HCEC 1CT (cell line): ENCODE results near the gene HIVEP3.
A peak's percentile ranks its signal among the peaks of the same experiment; 100 is the strongest.

ENCODE experiments used
- DNase-seq: peaks from one replicate; pipeline ENCODE4 v3.0.0-alpha.2; 2017

The HIVEP3 gene

GRCh38 chr1:41598325-41598724 lies 320.4 kb downstream of the HIVEP3 start:
- DNase-seq: no peak

- no peak for DNase-seq
Measured at GRCh38 chr1:41592451-41593125, 326.1 kb downstream of the HIVEP3 start.

GRCh38 chr1:41591891-41592290 lies 326.8 kb downstream of the HIVEP3 start:
- no peak for DNase-seq

- no peak for DNase-seq
Measured at GRCh38 chr1:41590331-41590730, 328.4 kb downstream of the HIVEP3 start.

GRCh38 chr1:41589395-41589794 lies 329.3 kb downstream of the HIVEP3 start:
- DNase-seq: no peak

GRCh38 chr1:41588334-41588875 lies 330.3 kb downstream of the HIVEP3 start:
- no peak for DNase-seq

GRCh38 chr1:41587791-41588190 lies 330.9 kb downstream of the HIVEP3 start:
- no peak for DNase-seq

GRCh38 chr1:41586230-41586629 lies 332.5 kb downstream of the HIVEP3 start:
- no peak for DNase-seq

- DNase-seq: no peak
Measured at GRCh38 chr1:41583658-41584547, 334.8 kb downstream of the HIVEP3 start.

GRCh38 chr1:41582851-41583657 lies 335.7 kb downstream of the HIVEP3 start:
- DNase-seq: no peak

GRCh38 chr1:41582351-41582750 lies 336.4 kb downstream of the HIVEP3 start:
- no peak for DNase-seq

- no peak for DNase-seq
Measured at GRCh38 chr1:41582004-41582325, 336.8 kb downstream of the HIVEP3 start.

GRCh38 chr1:41581216-41582003 lies 337.3 kb downstream of the HIVEP3 start:
- DNase-seq: no peak

- DNase-seq: no peak
Measured at GRCh38 chr1:41580520-41581172, 338.1 kb downstream of the HIVEP3 start.

- no peak for DNase-seq
Measured at GRCh38 chr1:41580021-41580420, 338.7 kb downstream of the HIVEP3 start.

GRCh38 chr1:41578712-41579335 lies 339.9 kb downstream of the HIVEP3 start:
- peak; percentile 40 for DNase-seq

GRCh38 chr1:41576620-41577019 lies 342.1 kb downstream of the HIVEP3 start:
- no peak for DNase-seq

- no peak for DNase-seq
Measured at GRCh38 chr1:41576206-41576605, 342.5 kb downstream of the HIVEP3 start.

- DNase-seq: no peak
Measured at GRCh38 chr1:41574842-41575241, 343.9 kb downstream of the HIVEP3 start.

- DNase-seq: peak; percentile 37
Measured at GRCh38 chr1:41573785-41574713, 344.7 kb downstream of the HIVEP3 start.
